B cell (primary cell): ENCODE data around the gene BRD1. TPM values are rescaled to one million over a fixed set of nuclear protein-coding genes. Genes with fewer than 3 reads are reported as not detected.

Source experiments
- ATAC-seq: fragments of 200-7000 bp; cut with Tn5 transposase; one replicate; pipeline ENCODE4 v1.10.0; 2021; ENCODE audit warnings: low read depth, mild to moderate bottlenecking, moderate number of reproducible peaks, moderate library complexity
- CTCF ChIA-PET: fragments of 350-600 bp; sonication (Branson Sonifier 250); formaldehyde crosslinking; loops from one replicate; lab custom pipeline; 2021; ENCODE audit warnings: antibody characterized with exemption, inconsistent platforms; lab: Charles Lee
- POLR2A ChIA-PET: fragments of 350-600 bp; sonication (Branson Sonifier 250); formaldehyde crosslinking; loops from one replicate; lab custom pipeline; 2021; ENCODE audit warnings: antibody characterized with exemption; lab: Charles Lee
- DNase-seq: peaks from one replicate; pipeline ENCODE4 v3.0.0; 2013
- H2AFZ ChIP-seq: 2 replicates; pipeline ENCODE4 v1.6.1; 2012; ENCODE audit warnings: mild to moderate bottlenecking, low read depth, low read length; ENCODE audit not compliant: insufficient read depth, poor library complexity, severe bottlenecking
- H3K27ac ChIP-seq, 2 donors: 1 replicate in 1 of 2; 2 replicates in 1 of 2; pipeline ENCODE4 v1.5.1; 2012 to 2013; ENCODE audit warnings: low read length in 2 of 2, mild to moderate bottlenecking in 2 of 2, moderate library complexity in 1 of 2
- H3K27me3 ChIP-seq, 4 experiments: fragments of 200-600 bp in 1 of 4; sonication (generic) in 1 of 4; replicated peaks in 1 of 4; 1 replicate in 2 of 4; 2 replicates in 2 of 4; pipeline versions ENCODE4 v1.6.1 to v1.7.0; 2013 to 2016; ENCODE audit warnings: low read length in 3 of 4, mild to moderate bottlenecking in 2 of 4, mixed read lengths in 1 of 4, moderate library complexity in 1 of 4; ENCODE audit not compliant: insufficient read depth in 4 of 4, control insufficient read depth in 3 of 4; ENCODE audit errors: control extremely low read depth in 1 of 4
- H3K36me3 ChIP-seq, 2 experiments: replicated peaks in 1 of 2; 1 replicate in 1 of 2; 2 replicates in 1 of 2; pipeline versions ENCODE4 v1.6.1 to v1.7.1; 2013; ENCODE audit warnings: low read length in 1 of 2; ENCODE audit not compliant: insufficient read depth in 2 of 2, control insufficient read depth in 1 of 2; ENCODE audit errors: control extremely low read depth in 1 of 2, extremely low read depth in 1 of 2
- H3K4me1 ChIP-seq, 2 donors: fragments of 200-600 bp in 1 of 2; sonication (generic) in 1 of 2; 1 replicate in 1 of 2; 2 replicates in 1 of 2; pipeline versions ENCODE4 v1.5.1 to v1.6.1; 2013 to 2017; ENCODE audit warnings: low read length in 2 of 2; ENCODE audit not compliant: control insufficient read depth in 2 of 2, insufficient read depth in 2 of 2
- H3K4me2 ChIP-seq: replicated peaks from 2 replicates; pipeline ENCODE3; 2012; ENCODE audit warnings: mild to moderate bottlenecking, low read depth, low read length; ENCODE audit not compliant: poor library complexity, severe bottlenecking
- H3K4me3 ChIP-seq, 5 experiments: fragments of 200-600 bp in 1 of 5; sonication (generic) in 1 of 5; 1 replicate in 3 of 5; 2 replicates in 2 of 5; pipeline versions ENCODE4 v1.5.1 to v1.7.0; 2011 to 2016; ENCODE audit warnings: low read length in 4 of 5, mild to moderate bottlenecking in 4 of 5, low read depth in 2 of 5, control low read depth in 1 of 5, moderate library complexity in 1 of 5; ENCODE audit not compliant: insufficient read depth in 1 of 5; ENCODE audit errors: control extremely low read depth in 1 of 5, extremely low read depth in 1 of 5
- H3K79me2 ChIP-seq: fragments of 200-600 bp; sonication (generic); one replicate; pipeline ENCODE4 v1.6.0; 2016; ENCODE audit warnings: low read length; ENCODE audit not compliant: control insufficient read depth, insufficient read depth
- H3K9ac ChIP-seq: fragments of 200-600 bp; sonication (generic); 2 replicates; pipeline ENCODE4 v1.6.1; 2017; ENCODE audit warnings: mild to moderate bottlenecking, low read length, moderate library complexity
- H3K9me3 ChIP-seq, 3 donors: one replicate each; pipeline versions ENCODE4 v1.6.1 to v1.7.1; 2013; ENCODE audit warnings: low read length in 2 of 3; ENCODE audit not compliant: control insufficient read depth in 2 of 3, insufficient read depth in 1 of 3; ENCODE audit errors: control extremely low read depth in 1 of 3
- H4K20me1 ChIP-seq: 2 replicates; pipeline ENCODE4 v1.6.0; 2012; ENCODE audit warnings: mild to moderate bottlenecking, low read length; ENCODE audit not compliant: insufficient read depth, control insufficient read depth, poor library complexity, severe bottlenecking
- H3K27ac Mint-ChIP-seq: one replicate; pipeline ENCODE4 v1.8.0; 2021; ENCODE audit warnings: mixed read lengths
- H3K27me3 Mint-ChIP-seq: one replicate; pipeline ENCODE4 v1.8.0; 2021; ENCODE audit warnings: mixed read lengths
- H3K4me1 Mint-ChIP-seq: one replicate; pipeline ENCODE4 v1.8.0; 2021; ENCODE audit warnings: mixed read lengths
- H3K4me3 Mint-ChIP-seq: one replicate; pipeline ENCODE4 v1.8.0; 2021; ENCODE audit warnings: mixed read lengths
- H3K9me3 Mint-ChIP-seq: one replicate; pipeline ENCODE4 v1.8.0; 2022; ENCODE audit warnings: mixed read lengths; ENCODE audit not compliant: insufficient read depth
- EZH2 ChIP-seq: IDR thresholded peaks from 2 replicates; pipeline ENCODE4 v1.6.1; 2012; ENCODE audit warnings: borderline replicate concordance, low read depth, mild to moderate bottlenecking, moderate library complexity, low read length; ENCODE audit not compliant: insufficient read depth, poor library complexity, severe bottlenecking
- WGBS: methylation state at CpG from one replicate; pipeline ENCODE4 v1.1.5; 2013; ENCODE audit warnings: missing lambda C conversion rate; ENCODE audit not compliant: insufficient coverage; 5-methylcytosine and 5-hydroxymethylcytosine counted together
- intact Hi-C: fragments of 100-400 bp; cut with micrococcal nuclease; formaldehyde crosslinking; loops from one replicate; pipeline ENCODE4 v1.10.0; 2022
- polyA plus RNA-seq: library from polyadenylated mRNA; depleted of rRNA; stranded (reverse); fragments of >200 nt; gene quantifications from 2 replicates; pipeline ENCODE4 v1.2.3, GENCODE V29; 2012
- total RNA-seq, 2 donors: library from RNA; stranded (reverse); fragments of 120-200 nt in 1 of 2; gene quantifications; 1 replicate in 1 of 2; 2 replicates in 1 of 2; pipeline versions ENCODE4 v1.2.3 to v1.2.4, GENCODE V29; 2013 to 2022
- TF ChIP-seq, protein P1 (sequence below): fragments of 200-600 bp; IDR thresholded peaks from one replicate; pipeline ENCODE4 v1.8.0; 2022; ENCODE audit warnings: antibody characterized with exemption, mild to moderate bottlenecking

Gene BRD1
- total and polyA plus RNA-seq, 2 donors (not counting 1 experiment from before 2014, with no cell fraction given), result 16.9 to 73.3 TPM

DNA sequence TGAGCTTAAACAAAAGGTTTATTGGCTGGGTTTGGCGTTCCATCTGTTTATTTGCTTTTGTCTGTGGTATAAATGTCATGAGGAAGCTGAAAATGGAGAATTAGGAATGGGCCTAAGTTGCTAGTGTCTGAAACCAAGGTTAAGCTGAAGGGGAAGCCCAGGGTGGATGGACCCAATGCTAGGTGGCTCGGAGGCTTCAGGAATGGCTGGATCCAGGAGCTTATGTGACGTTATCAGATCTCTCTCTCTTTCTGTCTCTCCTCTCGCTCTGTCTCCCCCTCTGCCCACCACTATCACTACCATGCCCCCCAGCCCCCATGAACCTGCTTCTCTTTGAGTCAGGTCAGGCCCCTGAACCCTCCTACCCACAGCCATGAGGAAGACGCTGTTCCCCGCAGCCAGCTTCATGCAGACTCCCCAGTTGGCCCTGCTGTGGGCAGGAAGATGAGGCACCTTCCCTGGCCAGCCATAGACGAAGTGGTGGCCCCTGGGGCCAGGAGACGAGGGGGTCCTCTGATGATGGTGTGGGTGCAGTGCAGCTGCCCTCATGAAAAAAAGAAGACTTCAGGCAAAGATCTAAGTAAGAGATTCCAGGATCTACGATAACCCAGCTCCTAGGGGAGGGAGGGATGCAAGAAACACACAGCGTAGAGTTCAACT is 101.5 kb downstream of the BRD1 start:
- TF ChIP-seq, protein P1, sequence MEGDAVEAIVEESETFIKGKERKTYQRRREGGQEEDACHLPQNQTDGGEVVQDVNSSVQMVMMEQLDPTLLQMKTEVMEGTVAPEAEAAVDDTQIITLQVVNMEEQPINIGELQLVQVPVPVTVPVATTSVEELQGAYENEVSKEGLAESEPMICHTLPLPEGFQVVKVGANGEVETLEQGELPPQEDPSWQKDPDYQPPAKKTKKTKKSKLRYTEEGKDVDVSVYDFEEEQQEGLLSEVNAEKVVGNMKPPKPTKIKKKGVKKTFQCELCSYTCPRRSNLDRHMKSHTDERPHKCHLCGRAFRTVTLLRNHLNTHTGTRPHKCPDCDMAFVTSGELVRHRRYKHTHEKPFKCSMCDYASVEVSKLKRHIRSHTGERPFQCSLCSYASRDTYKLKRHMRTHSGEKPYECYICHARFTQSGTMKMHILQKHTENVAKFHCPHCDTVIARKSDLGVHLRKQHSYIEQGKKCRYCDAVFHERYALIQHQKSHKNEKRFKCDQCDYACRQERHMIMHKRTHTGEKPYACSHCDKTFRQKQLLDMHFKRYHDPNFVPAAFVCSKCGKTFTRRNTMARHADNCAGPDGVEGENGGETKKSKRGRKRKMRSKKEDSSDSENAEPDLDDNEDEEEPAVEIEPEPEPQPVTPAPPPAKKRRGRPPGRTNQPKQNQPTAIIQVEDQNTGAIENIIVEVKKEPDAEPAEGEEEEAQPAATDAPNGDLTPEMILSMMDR, result no peak
- no peak for TF ChIP-seq EZH2
- peak overlapping the region; percentile 1 for H3K4me3 Mint-ChIP-seq
- H3K27me3 ChIP-seq, result peaks cover 0 to 56% (median 24%) of the 10 kb centered on the region in 4 experiments
- peaks cover 54% of the 10 kb centered on the region for H3K27me3 Mint-ChIP-seq
- no peak overlapping the region for H2AFZ ChIP-seq
- intact Hi-C loops, result no loop called here
- ChIA-PET POLR2A (no interaction called here), CTCF (no interaction called here)
- no peaks in the 10 kb centered on the region for H4K20me1 ChIP-seq
- H3K27ac Mint-ChIP-seq, result no peak overlapping the region
- no peak overlapping the region for H3K4me3 ChIP-seq
- H3K79me2 ChIP-seq, result no peaks in the 10 kb centered on the region
- no peak overlapping the region for H3K27ac ChIP-seq
- peaks cover 15 to 22% of the 10 kb centered on the region in 2 donors for H3K4me1 ChIP-seq
- no peak for ATAC-seq
- DNase-seq, result no peak
- H3K9me3 ChIP-seq, result peaks cover 0 to 32% (median 0%) of the 10 kb centered on the region in 3 donors
- H3K4me2 ChIP-seq, result no peak overlapping the region
- 97% methylated on average over 8 of the region's 10 CpGs for WGBS
- H3K36me3 ChIP-seq, result no peaks in the 10 kb centered on the region
- H3K9me3 Mint-ChIP-seq, result no peaks in the 10 kb centered on the region
- H3K4me1 Mint-ChIP-seq, result peaks cover 5% of the 10 kb centered on the region
- no peak overlapping the region for H3K9ac ChIP-seq

DNA sequence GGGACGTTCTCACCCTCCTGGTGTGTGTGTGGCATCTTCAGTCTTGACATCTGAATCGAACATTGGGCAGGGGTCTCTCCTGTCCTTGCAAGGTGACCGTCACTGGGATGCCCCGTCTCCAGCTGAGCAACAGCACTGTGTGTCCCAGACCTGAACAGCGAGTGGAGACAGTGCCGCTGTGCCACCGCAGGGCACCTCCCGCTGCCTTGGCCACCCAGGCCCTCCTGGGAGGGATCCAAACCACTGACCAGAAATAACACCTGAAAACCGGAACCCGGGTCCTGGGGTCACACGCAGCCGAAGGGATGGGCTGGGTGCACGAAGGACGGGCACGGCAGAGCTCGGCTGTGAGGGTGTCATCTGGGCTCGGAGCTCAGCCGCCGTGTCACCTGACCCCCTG is 102.2 kb downstream of the BRD1 start:
- H3K4me2 ChIP-seq, result no peak overlapping the region
- CTCF ChIA-PET, result no interaction called here
- H3K9ac ChIP-seq, result no peak overlapping the region
- peaks cover 0 to 56% (median 22%) of the 10 kb centered on the region in 4 experiments for H3K27me3 ChIP-seq
- POLR2A ChIA-PET, result no interaction called here
- H2AFZ ChIP-seq, result no peak overlapping the region
- no peak overlapping the region for H3K4me3 ChIP-seq
- no peaks in the 10 kb centered on the region for H3K79me2 ChIP-seq
- H3K36me3 ChIP-seq, result no peaks in the 10 kb centered on the region
- peaks cover 0 to 32% (median 0%) of the 10 kb centered on the region in 3 donors for H3K9me3 ChIP-seq
- H3K9me3 Mint-ChIP-seq, result no peaks in the 10 kb centered on the region
- TF ChIP-seq EZH2, result no peak
- TF ChIP-seq, protein P1, result no peak
- intact Hi-C loops, result no loop called here
- H4K20me1 ChIP-seq, result no peaks in the 10 kb centered on the region
- no peak overlapping the region for H3K27ac Mint-ChIP-seq
- H3K27ac ChIP-seq, result no peak overlapping the region
- ATAC-seq, result no peak
- H3K4me1 Mint-ChIP-seq, result peaks cover 5% of the 10 kb centered on the region
- H3K4me1 ChIP-seq, result peaks cover 15 to 22% of the 10 kb centered on the region in 2 donors
- H3K27me3 Mint-ChIP-seq, result peaks cover 48% of the 10 kb centered on the region
- DNase-seq, result no peak
- peak overlapping the region; percentile 47 for H3K4me3 Mint-ChIP-seq
- 88% methylated on average over 19 of the region's 19 CpGs for WGBS
